Hematopoietic multipotent progenitor cell treated with erythropoietin and hydrocortisone succinate and interleukin-3 and kit ligand, for 4 days (in vitro differentiated cells): ENCODE measurements around the gene TRPM2.

Experiments used
- DNase-seq: peaks from one replicate; pipeline ENCODE4 v3.0.0-alpha.2; 2015

Gene TRPM2

DNA sequence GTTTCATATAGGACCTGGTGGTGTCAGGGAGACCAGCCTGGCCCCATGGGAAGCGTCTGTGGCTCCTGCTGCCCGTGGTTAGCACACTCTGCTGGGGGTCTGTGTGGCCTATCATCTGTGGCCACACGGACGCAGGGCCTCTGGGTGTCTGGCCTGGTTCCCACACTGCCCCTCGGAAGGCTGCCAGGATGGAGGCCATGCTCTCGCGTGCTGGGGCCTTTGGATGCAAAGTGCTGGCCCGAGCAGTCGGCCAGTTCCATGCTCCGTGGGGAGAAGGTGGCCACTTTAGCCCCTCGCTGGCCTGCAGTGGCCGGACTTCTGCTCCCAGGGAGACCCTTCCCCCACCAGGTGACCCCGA is 81.1 kb downstream of the TRPM2 start:
- no peak for DNase-seq

DNA sequence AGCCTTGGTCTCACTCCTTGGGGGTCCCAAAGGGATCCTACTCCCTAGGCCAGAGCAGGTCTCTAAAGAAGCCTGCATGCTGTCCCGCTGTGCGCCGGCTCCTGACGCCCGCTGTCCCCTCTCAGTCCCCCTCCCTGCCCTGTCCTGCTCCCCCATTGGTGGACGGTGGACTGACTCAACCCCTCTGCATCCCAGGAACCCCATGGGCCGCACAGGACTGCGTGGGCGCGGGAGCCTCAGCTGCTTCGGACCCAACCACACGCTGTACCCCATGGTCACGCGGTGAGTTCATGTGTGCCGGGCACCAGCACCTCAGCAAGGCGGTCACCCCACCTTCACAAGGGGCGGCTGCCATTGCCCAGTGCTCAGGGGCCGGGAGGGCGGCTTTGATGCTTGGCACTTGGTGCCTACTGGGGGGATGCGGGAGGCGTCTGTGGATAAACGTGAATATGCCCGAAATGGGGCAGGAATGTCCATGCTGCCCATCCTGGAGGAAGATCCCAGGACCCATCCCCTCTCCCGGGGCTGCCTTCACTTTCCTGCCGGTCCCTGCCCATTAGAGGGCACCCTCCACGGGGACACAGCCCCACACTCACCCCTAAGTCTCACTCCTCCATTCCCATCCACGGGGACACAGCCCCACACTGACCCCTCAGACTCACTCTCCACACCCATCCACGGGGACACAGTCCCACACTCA is 81.7 kb downstream of the TRPM2 start:
- DNase-seq: no peak

DNA sequence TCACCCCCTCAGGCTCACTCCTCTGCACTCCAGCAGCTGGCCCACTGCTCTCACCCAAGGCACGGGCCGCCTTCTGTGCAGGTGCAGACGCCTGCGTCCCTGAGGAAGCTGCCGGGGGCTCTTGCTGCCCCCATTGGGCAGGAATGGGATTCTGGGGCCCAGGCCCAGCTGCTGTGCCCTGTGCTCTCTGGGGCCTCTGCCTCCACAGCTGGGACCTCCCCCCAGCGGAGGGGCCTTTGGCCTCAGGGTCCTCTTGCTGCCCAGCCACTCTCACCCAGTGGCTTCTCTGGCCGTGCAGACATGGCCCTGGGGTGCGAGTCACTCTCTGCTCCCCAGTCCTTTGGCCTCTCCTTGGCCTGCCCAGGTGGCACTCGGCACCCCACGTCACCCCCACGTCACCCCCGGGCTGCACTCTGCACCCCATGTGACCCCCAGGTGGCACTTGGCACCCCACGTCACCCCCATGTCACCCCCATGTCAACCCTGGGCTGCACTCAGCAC is 82.7 kb downstream of the TRPM2 start:
- DNase-seq: no peak

DNA sequence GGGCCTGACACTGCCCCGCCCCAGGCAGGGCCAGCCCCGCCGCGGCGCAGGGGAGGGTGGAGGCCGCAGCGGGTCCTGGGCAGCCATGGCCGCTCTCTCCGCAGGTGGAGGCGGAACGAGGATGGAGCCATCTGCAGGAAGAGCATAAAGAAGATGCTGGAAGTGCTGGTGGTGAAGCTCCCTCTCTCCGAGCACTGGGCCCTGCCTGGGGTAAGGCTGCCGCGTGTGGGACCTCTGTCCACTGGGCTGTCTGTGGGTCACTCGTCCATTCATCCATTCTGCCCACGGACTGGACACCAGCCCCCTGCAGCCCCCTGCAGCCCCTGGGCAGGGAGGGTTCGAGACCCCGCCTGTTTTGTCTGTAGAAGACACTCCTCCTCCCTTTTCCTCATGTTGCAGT is 83.5 kb downstream of the TRPM2 start:
- DNase-seq: no peak

DNA sequence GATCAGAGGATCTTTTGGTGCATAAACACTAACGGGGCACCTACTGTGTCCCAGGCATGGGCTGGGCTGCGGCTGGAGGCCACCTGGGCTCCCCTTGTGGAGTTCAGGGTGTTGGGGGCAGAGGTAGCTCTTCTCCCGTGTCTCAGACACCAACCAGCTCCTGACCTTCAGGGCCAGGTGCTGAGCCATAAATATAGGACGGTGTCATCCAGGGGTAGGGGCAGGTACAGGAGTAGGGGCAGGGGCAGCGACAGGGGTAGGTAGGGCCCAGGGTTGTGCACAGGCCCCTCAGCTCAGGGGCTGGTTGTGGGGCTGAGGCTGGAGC is 83.9 kb downstream of the TRPM2 start:
- DNase-seq: no peak

DNA sequence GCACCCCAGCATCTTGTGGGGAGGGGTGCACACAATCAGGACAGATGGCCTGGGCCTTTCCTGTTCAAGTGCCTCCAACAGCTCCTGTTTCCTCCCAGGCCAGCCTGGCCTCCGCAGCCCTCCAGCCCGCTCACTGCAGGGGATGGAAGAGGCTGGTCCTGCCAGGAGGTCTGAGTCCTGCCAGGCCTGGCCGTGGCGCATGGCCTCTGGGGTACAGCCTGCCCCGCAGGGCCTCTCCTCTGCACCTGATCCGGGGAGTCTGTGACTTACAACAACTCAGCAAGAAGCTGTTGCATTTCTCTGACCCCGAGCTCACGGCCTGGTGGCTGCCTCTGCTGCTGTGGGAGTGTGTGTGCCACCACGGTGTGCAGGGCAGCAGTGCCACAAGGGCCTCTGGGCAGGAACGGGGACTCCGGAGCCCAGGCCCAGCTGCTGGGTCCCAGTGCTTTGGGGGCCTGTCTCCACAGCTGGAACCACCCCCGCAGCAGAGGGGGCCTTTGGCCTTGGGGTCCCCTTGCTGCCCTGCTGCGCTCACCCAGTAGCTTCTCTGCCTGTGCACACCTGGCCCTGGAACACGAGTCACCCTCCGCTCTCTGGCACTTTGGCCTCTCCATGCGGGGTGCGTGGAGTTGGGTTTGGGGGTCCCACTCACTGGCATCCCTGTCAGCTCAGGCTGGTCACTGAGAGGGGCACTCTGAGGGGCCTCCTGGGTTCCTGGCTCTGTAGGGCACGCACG is 84.4 kb downstream of the TRPM2 start:
- no peak for DNase-seq

DNA sequence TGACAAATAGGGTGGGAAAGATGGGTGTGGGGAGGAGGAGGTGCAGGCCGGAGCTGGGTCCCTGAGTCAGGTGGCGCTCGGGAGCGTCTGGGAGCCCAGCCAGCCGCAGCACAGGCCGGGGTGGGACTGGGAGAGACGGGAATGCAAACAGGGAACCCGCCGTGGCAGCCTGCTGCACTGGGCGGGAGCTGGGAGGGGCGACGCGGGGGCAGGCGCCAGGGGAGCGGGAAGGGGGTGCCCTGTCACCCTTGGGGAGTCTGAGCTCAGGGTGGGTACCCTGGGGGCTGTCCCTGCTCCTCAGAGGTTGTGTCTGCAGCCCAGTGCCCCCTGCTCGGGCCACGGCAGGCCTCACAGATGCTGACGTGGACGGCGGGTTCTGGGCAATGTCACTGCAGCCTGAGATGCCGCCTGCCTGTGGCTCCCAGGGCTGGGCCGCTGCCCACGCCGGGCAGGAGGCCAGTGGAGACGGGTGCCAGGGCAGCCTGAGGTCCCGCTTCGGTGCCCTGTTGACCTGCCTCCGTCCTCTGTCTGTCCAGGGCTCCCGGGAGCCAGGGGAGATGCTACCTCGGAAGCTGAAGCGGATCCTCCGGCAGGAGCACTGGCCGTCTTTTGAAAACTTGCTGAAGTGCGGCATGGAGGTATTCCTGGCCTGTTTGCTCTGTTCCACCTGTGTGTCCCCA is 85.2 kb downstream of the TRPM2 start:
- no peak for DNase-seq

DNA sequence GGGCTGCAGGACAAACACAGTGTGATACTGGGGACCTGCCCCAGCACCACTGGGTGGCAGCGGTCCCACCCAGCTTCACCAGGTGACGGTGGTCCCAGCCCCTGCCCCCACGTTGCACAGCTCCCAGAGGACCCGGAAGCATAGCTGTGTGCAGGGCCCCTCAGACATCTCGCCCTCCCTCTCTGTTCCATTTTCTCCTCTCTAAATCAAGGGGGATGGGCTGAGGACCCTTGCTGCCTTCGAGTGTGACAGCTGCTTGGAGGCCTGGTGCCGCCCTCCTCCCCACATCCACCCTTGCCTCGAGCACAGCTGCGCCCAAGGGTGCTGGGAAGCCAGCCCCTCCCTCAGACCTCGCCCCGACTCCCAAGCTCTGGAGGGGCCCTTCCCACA is 85.8 kb downstream of the TRPM2 start:
- no peak for DNase-seq

DNA sequence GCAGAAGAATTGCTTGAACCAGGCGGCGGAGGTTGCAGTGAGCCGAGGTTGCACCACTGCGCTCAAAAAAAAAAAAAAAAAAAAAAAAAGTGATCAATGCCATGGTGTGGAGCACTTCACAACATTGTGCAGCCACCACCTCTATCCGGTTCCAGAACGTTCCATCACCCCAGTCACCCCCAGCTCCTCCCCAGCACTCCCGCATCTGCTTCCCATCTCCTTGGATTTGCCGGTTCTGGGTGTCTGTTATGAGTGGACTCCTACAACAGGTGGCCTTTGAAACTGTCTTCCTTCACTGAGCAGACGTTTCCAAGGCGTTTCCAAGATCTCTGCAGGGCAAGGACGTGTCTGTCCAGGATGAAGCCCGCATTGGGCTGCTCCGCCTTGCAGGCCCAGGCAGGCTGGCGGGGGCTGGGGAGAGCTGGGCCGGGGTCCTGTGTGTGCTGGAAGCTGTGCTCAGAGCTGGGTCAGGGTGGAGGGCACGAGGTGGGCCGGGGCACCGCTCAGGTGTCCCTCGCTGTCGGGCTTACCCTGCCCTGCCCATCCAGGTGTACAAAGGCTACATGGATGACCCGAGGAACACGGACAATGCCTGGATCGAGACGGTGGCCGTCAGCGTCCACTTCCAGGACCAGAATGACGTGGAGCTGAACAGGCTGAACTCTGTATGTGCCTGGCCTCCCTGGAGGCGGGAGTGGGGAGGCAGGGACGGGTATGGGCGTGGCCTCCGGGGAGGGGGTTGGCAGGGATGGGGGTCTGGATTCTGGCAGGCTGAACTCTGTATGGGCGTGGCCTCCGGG is 87.0 kb downstream of the TRPM2 start:
- DNase-seq: no peak

DNA sequence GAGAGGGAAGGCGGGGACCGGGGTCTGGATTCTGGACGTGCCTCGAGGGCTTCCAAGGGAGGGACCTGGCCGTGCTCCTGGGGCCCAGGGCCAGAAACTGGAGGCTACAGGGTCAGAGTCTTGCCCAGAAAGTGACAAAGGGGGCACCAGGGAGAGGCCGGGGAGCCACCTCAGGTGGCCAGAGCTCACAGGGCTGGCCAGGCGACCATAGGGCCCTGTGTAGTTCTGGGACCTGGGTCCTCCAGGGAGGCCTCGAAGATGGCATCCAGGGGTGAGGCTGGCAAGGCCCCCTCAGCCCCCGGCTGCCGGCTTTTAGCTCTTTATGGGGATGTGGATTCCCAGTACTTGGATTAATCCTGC is 87.6 kb downstream of the TRPM2 start:
- DNase-seq: no peak

DNA sequence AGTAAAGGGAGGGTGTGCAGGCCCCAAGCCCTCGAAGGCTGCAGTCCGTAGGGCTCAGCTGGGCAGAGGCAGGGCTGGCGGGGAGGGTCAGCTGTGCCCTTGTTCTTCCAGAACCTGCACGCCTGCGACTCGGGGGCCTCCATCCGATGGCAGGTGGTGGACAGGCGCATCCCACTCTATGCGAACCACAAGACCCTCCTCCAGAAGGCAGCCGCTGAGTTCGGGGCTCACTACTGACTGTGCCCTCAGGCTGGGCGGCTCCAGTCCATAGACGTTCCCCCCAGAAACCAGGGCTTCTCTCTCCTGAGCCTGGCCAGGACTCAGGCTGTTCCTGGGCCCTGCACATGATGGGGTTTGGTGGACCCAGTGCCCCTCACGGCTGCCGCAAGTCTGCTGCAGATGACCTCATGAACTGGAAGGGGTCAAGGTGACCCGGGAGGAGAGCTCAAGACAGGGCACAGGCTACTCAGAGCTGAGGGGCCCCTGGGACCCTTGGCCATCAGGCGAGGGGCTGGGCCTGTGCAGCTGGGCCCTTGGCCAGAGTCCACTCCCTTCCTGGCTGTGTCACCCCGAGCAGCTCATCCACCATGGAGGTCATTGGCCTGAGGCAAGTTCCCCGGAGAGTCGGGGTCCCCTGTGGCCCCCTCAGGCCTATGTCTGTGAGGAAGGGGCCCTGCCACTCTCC is 88.3 kb downstream of the TRPM2 start:
- DNase-seq: no peak

DNA sequence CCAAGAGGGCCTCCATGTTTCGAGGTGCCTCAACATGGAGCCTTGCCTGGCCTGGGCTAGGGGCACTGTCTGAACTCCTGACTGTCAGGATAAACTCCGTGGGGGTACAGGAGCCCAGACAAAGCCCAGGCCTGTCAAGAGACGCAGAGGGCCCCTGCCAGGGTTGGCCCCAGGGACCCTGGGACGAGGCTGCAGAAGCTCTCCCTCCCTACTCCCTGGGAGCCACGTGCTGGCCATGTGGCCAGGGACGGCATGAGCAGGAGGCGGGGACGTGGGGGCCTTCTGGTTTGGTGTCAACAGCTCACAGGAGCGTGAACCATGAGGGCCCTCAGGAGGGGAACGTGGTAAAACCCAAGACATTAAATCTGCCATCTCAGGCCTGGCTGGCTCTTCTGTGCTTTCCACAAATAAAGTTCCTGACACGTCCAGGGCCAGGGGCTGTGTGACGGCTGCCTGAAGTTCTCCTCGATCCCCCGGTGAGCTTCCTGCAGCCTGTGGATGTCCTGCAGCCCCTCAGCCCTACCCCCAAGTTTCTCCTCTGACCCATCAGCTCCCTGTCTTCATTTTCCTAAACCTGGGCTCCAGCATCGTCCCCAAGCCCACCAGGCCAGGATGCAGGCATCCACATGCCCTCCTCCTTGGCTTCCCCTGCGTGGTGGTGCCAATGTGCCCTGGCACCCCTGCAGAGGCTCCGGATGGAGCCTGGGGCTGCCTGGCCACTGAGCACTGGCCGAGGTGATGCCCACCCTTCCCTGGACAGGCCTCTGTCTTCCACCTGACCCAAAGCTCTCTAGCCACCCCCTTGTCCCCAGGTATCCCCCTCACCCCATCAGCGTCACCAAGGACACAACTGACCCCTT is 89.1 kb downstream of the TRPM2 start:
- no peak for DNase-seq

DNA sequence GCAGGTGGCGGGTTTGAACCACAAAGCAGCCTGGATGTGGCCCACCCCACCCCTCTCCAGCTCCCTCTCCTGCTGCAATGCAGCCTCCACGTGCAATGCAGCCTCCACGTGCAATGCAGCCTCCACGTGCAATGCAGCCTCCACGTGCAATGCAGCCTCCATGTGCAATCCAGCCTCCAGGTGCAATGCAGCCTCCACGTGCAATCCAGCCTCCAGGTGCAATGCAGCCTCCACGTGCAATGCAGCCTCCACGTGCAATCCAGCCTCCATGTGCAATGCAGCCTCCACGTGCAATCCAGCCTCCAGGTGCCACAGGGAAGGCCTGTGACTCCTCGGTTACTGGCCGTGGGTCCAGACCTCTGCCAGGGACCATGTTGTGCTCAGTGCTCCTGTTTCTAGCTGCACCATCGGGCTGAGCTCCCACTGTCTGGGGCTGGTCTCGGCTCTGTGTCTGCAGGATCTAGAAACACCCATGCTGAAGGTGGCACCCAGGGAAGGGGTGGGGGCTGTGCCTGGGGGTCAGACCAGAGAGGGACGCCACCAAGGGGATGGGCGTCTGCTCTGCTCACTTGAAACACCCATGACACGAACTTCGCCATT is 90.0 kb downstream of the TRPM2 start:
- DNase-seq: no peak

DNA sequence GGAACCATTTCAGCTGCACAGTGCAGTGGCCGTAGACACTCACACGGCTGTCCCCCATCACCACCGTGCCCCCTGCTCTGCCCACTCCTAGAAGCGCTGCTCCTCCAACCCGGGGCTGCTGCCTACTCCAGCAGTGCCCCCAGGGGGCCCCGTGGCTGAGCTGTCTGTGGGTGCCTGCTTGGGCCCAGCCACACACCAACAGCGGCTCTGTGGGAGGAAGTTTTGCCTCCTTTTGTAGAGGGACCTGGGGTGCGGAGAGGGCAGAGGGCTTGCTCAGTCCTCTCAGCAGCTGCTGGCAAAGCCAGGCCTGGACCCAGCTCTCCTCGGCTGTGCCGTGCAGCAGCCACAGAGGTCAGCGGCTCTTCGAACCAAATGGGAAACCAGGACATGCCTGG is 90.5 kb downstream of the TRPM2 start:
- no peak for DNase-seq

DNA sequence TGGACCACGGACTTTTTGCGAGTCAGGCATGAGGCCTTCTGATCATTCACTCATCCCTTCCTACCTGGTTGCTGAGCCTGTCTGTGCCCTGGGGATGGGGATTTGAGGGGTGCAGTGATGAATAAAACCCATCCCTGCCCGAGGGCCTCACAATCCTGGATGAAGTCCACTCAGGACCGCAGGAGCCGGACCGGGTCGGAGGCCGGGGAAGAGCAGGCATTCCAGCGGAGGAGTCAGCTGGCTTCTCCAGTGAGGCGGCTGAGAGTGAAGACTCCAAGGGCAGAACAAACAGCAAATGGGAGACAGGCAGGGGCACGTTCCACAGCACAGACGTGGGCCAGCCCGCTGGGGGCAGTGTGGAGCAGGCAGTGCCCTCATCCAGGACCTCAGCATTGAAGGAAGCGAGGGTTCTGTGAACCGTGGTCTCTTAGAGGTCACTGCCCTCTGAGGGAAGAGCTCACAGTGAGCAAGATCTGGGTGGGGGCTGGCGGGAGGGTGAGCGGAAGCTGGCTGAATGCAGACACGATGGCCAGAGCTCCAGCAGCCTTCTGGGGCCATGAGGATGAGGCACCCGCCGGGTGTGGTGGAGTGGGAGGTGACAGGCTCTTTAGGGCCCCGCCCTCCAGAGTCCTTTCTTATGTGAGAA is 91.0 kb downstream of the TRPM2 start:
- peak; percentile 17 for DNase-seq

DNA sequence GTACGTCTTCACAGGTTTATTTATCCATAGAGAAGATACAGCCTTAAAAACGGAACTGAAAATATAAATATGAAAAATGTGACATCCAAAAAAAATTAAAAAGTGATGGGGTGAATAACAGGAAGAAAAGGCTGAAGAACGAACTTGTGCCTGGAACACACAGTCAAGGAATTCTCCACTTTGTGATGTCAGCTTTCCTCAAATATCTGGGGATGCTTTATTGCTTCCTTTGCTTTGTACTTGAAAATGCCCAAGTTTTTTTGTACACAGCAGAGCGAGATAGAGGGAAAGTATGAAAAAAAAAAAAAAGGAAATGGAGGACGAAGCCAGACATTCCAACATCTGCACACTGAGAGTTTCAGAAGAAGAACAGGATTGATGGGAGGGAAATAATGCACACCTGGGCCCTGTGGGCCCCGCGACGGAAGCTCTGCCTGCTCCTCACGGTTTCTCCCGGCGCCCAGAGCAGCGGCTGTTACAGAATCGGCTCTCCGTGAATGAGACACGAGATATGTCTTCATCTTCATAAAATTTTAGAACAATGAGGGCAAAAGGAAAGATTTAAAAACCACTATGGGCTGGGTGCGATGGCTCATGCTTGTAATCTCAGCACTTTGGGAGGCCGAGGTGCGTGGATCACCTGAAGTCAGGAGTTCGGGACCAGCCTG is 91.9 kb downstream of the TRPM2 start:
- no peak for DNase-seq

DNA sequence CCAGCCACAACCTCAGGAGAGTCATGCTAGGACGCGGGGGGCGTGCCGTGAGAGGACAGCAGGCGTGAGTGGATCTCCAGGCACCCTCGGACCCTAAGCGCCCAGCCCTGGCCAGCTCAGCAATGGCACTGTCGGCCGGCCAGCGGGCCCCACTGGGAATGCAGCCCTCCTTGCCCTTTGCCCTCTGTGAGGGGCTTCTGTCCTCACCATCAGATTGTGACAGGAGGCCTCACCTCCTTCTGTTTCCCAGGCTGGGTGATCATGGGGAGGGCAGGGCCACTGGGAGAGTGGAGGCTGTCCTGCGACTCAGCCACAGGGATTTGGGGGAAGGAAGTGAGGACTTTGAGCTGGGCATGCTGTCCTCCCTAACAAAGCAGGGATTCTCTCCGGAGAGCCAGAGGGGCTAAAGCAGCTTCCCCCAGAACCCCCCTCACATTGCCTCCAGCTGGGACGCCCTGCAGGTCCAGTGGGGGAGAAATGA is 95.3 kb downstream of the TRPM2 start:
- DNase-seq: no peak

DNA sequence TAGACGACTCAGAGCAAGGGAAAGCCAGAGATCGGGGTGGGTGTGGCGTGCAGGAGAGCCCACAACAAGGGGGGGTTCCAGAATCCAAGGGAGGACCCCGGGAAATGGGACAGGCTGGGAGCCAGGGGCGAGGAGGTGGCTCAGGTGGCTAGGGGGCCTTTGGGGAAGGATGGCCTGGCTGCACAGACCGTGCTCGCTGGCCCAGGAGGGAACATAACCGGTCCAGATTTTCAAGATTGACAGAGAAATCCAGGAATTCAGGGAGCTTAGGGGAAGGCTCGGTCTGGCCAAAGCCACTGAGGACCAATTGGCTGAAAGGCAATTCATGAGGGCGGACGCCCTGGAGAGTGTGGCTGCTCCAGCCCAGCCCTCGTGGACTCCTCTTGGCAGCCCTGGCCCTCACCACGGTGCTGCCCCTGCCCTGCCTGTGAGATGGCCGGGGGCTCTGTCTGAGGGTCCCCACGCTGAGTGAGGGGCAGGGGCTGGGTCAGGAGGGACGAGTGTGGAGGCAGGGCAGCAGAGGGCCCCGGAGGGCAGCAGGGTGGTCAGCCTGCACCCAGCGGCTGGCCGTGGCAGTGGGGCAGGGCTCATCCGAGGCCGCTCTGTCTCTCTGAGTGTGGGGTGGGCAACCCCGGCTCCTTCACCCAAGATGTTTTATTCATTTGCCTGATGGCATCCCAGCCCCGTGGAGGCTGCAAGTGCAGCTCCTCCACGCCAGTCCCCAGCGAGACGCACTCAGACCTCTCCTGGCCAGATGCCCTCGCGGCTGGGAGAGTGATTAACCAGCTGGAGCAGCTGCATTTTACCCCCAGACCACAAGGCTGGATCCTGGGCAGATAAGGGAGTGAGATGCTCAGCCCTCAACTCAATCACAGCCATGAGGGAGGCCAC is 96.3 kb downstream of the TRPM2 start:
- peak; percentile 56 for DNase-seq

DNA sequence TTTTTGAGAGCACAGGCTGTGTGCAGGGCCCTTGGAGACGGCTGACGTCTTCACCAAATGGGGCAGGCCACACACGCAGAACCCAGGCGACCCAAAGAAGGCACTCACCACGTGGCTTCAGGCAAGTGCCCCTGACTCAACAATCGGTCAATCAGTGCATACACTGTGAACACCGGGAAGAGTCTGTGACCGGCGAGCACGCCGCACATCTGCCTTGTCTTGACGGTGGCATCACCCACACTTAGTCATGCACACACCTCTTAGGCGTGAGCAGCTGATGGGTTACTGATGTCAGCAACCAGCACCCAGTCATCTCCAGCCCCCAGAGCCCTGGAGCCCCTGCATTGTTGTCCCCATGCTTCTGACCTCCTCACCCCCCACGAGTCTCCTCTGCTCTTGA is 97.0 kb downstream of the TRPM2 start:
- DNase-seq: no peak
